ENCODE data around the gene MB21D2.

- TF ChIP-seq POLR2A (IDR thresholded peaks at IDR 0.05), result no peak
- no peak for TF ChIP-seq CTCF (IDR thresholded peaks at IDR 0.05 in 4 of 5, conservative IDR thresholded peaks at IDR 0.05 in 1 of 5)
These were observed 15.1 kb downstream of the MB21D2 start for GRCh38 chr3:192902549-192902948.

Data from gastrocnemius medialis (tissue), 4 donors.